B cell (primary cell): ENCODE results near the gene CDC14C. TPM values are rescaled to one million over a fixed set of nuclear protein-coding genes. Genes with fewer than 3 reads are reported as not detected.

Experiments used
- ATAC-seq: fragments of 200-7000 bp; cut with Tn5 transposase; one replicate; pipeline ENCODE4 v1.10.0; 2021; ENCODE audit warnings: low read depth, mild to moderate bottlenecking, moderate number of reproducible peaks, moderate library complexity
- CTCF ChIA-PET: fragments of 350-600 bp; sonication (Branson Sonifier 250); formaldehyde crosslinking; loops from one replicate; lab custom pipeline; 2021; ENCODE audit warnings: antibody characterized with exemption, inconsistent platforms; lab: Charles Lee
- POLR2A ChIA-PET: fragments of 350-600 bp; sonication (Branson Sonifier 250); formaldehyde crosslinking; loops from one replicate; lab custom pipeline; 2021; ENCODE audit warnings: antibody characterized with exemption; lab: Charles Lee
- DNase-seq: peaks from one replicate; pipeline ENCODE4 v3.0.0; 2013
- H2AFZ ChIP-seq: 2 replicates; pipeline ENCODE4 v1.6.1; 2012; ENCODE audit warnings: mild to moderate bottlenecking, low read depth, low read length; ENCODE audit not compliant: insufficient read depth, poor library complexity, severe bottlenecking
- H3K27ac ChIP-seq, 2 donors: 1 replicate in 1 of 2; 2 replicates in 1 of 2; pipeline ENCODE4 v1.5.1; 2012 to 2013; ENCODE audit warnings: low read length in 2 of 2, mild to moderate bottlenecking in 2 of 2, moderate library complexity in 1 of 2
- H3K27me3 ChIP-seq, 4 experiments: fragments of 200-600 bp in 1 of 4; sonication (generic) in 1 of 4; replicated peaks in 1 of 4; 1 replicate in 2 of 4; 2 replicates in 2 of 4; pipeline versions ENCODE4 v1.6.1 to v1.7.0; 2013 to 2016; ENCODE audit warnings: low read length in 3 of 4, mild to moderate bottlenecking in 2 of 4, mixed read lengths in 1 of 4, moderate library complexity in 1 of 4; ENCODE audit not compliant: insufficient read depth in 4 of 4, control insufficient read depth in 3 of 4; ENCODE audit errors: control extremely low read depth in 1 of 4
- H3K36me3 ChIP-seq, 2 experiments: replicated peaks in 1 of 2; 1 replicate in 1 of 2; 2 replicates in 1 of 2; pipeline versions ENCODE4 v1.6.1 to v1.7.1; 2013; ENCODE audit warnings: low read length in 1 of 2; ENCODE audit not compliant: insufficient read depth in 2 of 2, control insufficient read depth in 1 of 2; ENCODE audit errors: control extremely low read depth in 1 of 2, extremely low read depth in 1 of 2
- H3K4me1 ChIP-seq, 2 donors: fragments of 200-600 bp in 1 of 2; sonication (generic) in 1 of 2; 1 replicate in 1 of 2; 2 replicates in 1 of 2; pipeline versions ENCODE4 v1.5.1 to v1.6.1; 2013 to 2017; ENCODE audit warnings: low read length in 2 of 2; ENCODE audit not compliant: control insufficient read depth in 2 of 2, insufficient read depth in 2 of 2
- H3K4me2 ChIP-seq: replicated peaks from 2 replicates; pipeline ENCODE3; 2012; ENCODE audit warnings: mild to moderate bottlenecking, low read depth, low read length; ENCODE audit not compliant: poor library complexity, severe bottlenecking
- H3K4me3 ChIP-seq, 5 experiments: fragments of 200-600 bp in 1 of 5; sonication (generic) in 1 of 5; 1 replicate in 3 of 5; 2 replicates in 2 of 5; pipeline versions ENCODE4 v1.5.1 to v1.7.0; 2011 to 2016; ENCODE audit warnings: low read length in 4 of 5, mild to moderate bottlenecking in 4 of 5, low read depth in 2 of 5, control low read depth in 1 of 5, moderate library complexity in 1 of 5; ENCODE audit not compliant: insufficient read depth in 1 of 5; ENCODE audit errors: control extremely low read depth in 1 of 5, extremely low read depth in 1 of 5
- H3K79me2 ChIP-seq: fragments of 200-600 bp; sonication (generic); one replicate; pipeline ENCODE4 v1.6.0; 2016; ENCODE audit warnings: low read length; ENCODE audit not compliant: control insufficient read depth, insufficient read depth
- H3K9ac ChIP-seq: fragments of 200-600 bp; sonication (generic); 2 replicates; pipeline ENCODE4 v1.6.1; 2017; ENCODE audit warnings: mild to moderate bottlenecking, low read length, moderate library complexity
- H3K9me3 ChIP-seq, 3 donors: one replicate each; pipeline versions ENCODE4 v1.6.1 to v1.7.1; 2013; ENCODE audit warnings: low read length in 2 of 3; ENCODE audit not compliant: control insufficient read depth in 2 of 3, insufficient read depth in 1 of 3; ENCODE audit errors: control extremely low read depth in 1 of 3
- H4K20me1 ChIP-seq: 2 replicates; pipeline ENCODE4 v1.6.0; 2012; ENCODE audit warnings: mild to moderate bottlenecking, low read length; ENCODE audit not compliant: insufficient read depth, control insufficient read depth, poor library complexity, severe bottlenecking
- H3K27ac Mint-ChIP-seq: one replicate; pipeline ENCODE4 v1.8.0; 2021; ENCODE audit warnings: mixed read lengths
- H3K27me3 Mint-ChIP-seq: one replicate; pipeline ENCODE4 v1.8.0; 2021; ENCODE audit warnings: mixed read lengths
- H3K4me1 Mint-ChIP-seq: one replicate; pipeline ENCODE4 v1.8.0; 2021; ENCODE audit warnings: mixed read lengths
- H3K4me3 Mint-ChIP-seq: one replicate; pipeline ENCODE4 v1.8.0; 2021; ENCODE audit warnings: mixed read lengths
- H3K9me3 Mint-ChIP-seq: one replicate; pipeline ENCODE4 v1.8.0; 2022; ENCODE audit warnings: mixed read lengths; ENCODE audit not compliant: insufficient read depth
- CTCF ChIP-seq: fragments of 200-600 bp; IDR thresholded peaks from one replicate; pipeline ENCODE4 v1.8.0; 2022; ENCODE audit warnings: antibody characterized with exemption, mild to moderate bottlenecking
- EZH2 ChIP-seq: IDR thresholded peaks from 2 replicates; pipeline ENCODE4 v1.6.1; 2012; ENCODE audit warnings: borderline replicate concordance, low read depth, mild to moderate bottlenecking, moderate library complexity, low read length; ENCODE audit not compliant: insufficient read depth, poor library complexity, severe bottlenecking
- WGBS: methylation state at CpG from one replicate; pipeline ENCODE4 v1.1.5; 2013; ENCODE audit warnings: missing lambda C conversion rate; ENCODE audit not compliant: insufficient coverage; 5-methylcytosine and 5-hydroxymethylcytosine counted together
- intact Hi-C: fragments of 100-400 bp; cut with micrococcal nuclease; formaldehyde crosslinking; loops from one replicate; pipeline ENCODE4 v1.10.0; 2022
- polyA plus RNA-seq: library from polyadenylated mRNA; depleted of rRNA; stranded (reverse); fragments of >200 nt; gene quantifications from 2 replicates; pipeline ENCODE4 v1.2.3, GENCODE V29; 2012
- total RNA-seq, 2 donors: library from RNA; stranded (reverse); fragments of 120-200 nt in 1 of 2; gene quantifications; 1 replicate in 1 of 2; 2 replicates in 1 of 2; pipeline versions ENCODE4 v1.2.3 to v1.2.4, GENCODE V29; 2013 to 2022

The CDC14C gene
- total and polyA plus RNA-seq, 2 donors (not counting 1 experiment from before 2014, with no cell fraction given) = not detected

GRCh38 chr7:48943279-48943990 lies 19.1 kb downstream of the CDC14C start:
- Histone ChIP-seq H3K4me1 (no peaks in the 10 kb centered on the region), H3K4me3 (no peak overlapping the region), H3K27me3 (no peaks in the 10 kb centered on the region), H2AFZ (no peak overlapping the region), H3K36me3 (no peaks in the 10 kb centered on the region), H3K79me2 (no peaks in the 10 kb centered on the region), H3K9me3 (no peaks in the 10 kb centered on the region), H3K27ac (no peak overlapping the region), H3K9ac (no peak overlapping the region), H3K4me2 (no peak overlapping the region), H4K20me1 (no peaks in the 10 kb centered on the region)
- WGBS = 76% methylated on average over 2 of the region's 3 CpGs
- H3K9me3 Mint-ChIP-seq = peaks cover 6% of the 10 kb centered on the region
- no peak for DNase-seq
- no peaks in the 10 kb centered on the region for H3K4me1 Mint-ChIP-seq
- ATAC-seq = no peak
- intact Hi-C loops = no loop called here
- CTCF ChIA-PET = no interaction called here
- H3K27ac Mint-ChIP-seq = no peak overlapping the region
- TF ChIP-seq CTCF (no peak), EZH2 (no peak)
- H3K4me3 Mint-ChIP-seq = no peak overlapping the region
- no peaks in the 10 kb centered on the region for H3K27me3 Mint-ChIP-seq
- POLR2A ChIA-PET = no interaction called here

- ATAC-seq = no peak
- H3K36me3 ChIP-seq = no peaks in the 10 kb centered on the region
- no peak overlapping the region for H3K27ac ChIP-seq
- no peak overlapping the region for H3K27ac Mint-ChIP-seq
- DNase-seq = no peak
- H4K20me1 ChIP-seq = no peaks in the 10 kb centered on the region
- no peak overlapping the region for H3K9ac ChIP-seq
- intact Hi-C loops = no loop called here
- no peak overlapping the region for H2AFZ ChIP-seq
- no peak overlapping the region for H3K4me3 ChIP-seq
- POLR2A ChIA-PET = no interaction called here
- no peaks in the 10 kb centered on the region for H3K27me3 ChIP-seq
- no peaks in the 10 kb centered on the region for H3K27me3 Mint-ChIP-seq
- CTCF ChIA-PET = no interaction called here
- no peaks in the 10 kb centered on the region for H3K79me2 ChIP-seq
- H3K4me2 ChIP-seq = no peak overlapping the region
- no peaks in the 10 kb centered on the region for H3K4me1 Mint-ChIP-seq
- no peak overlapping the region for H3K4me3 Mint-ChIP-seq
- H3K9me3 Mint-ChIP-seq = peaks cover 4% of the 10 kb centered on the region
- H3K4me1 ChIP-seq = no peaks in the 10 kb centered on the region
- no peaks in the 10 kb centered on the region for H3K9me3 ChIP-seq
- TF ChIP-seq EZH2 = no peak
- TF ChIP-seq CTCF = no peak
Measured at GRCh38 chr7:48955916-48956315, 31.6 kb downstream of the CDC14C start.
